Measurements from ENCODE around the gene SIGLEC10.
"Not testable (repeated sequence)": the region's sequence is repeated elsewhere in the genome, so short reads cannot be mapped to it uniquely, and the experiment has no call there.

SIGLEC10 gene, protein sequence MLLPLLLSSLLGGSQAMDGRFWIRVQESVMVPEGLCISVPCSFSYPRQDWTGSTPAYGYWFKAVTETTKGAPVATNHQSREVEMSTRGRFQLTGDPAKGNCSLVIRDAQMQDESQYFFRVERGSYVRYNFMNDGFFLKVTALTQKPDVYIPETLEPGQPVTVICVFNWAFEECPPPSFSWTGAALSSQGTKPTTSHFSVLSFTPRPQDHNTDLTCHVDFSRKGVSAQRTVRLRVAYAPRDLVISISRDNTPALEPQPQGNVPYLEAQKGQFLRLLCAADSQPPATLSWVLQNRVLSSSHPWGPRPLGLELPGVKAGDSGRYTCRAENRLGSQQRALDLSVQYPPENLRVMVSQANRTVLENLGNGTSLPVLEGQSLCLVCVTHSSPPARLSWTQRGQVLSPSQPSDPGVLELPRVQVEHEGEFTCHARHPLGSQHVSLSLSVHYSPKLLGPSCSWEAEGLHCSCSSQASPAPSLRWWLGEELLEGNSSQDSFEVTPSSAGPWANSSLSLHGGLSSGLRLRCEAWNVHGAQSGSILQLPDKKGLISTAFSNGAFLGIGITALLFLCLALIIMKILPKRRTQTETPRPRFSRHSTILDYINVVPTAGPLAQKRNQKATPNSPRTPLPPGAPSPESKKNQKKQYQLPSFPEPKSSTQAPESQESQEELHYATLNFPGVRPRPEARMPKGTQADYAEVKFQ

GRCh38 chr19:51417107-51417809, at the start of gene SIGLEC10:
Gene SIGLEC10, minus strand, starts transcription at chr19:51417642. Its CDS starts 61 bp downstream, at chr19:51417581.
- no peak for DNase-seq

DNA sequence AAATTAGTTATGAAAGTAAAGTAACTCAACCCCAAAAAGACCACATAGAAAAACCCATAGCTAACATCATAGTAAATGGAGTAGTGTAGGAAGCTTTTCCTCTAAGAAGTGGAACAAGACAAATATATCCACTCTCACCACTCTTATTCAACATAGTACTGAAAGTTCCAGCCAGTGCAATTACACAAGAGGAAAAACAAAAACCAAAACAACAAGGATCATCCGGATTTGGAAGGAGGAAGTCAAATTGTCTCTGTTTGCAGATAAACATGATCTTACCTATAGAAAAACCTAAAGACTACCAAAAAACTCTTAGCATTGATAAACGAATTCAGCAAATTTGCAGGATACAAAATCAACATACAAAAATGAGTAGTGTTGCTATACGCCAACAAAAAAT, 49.3 kb upstream of the SIGLEC10 start:
- no peak for DNase-seq

GRCh38 chr19:51463976-51464581, 46.6 kb upstream of the SIGLEC10 start:
- DNase-seq: not testable (repeated sequence)

DNA sequence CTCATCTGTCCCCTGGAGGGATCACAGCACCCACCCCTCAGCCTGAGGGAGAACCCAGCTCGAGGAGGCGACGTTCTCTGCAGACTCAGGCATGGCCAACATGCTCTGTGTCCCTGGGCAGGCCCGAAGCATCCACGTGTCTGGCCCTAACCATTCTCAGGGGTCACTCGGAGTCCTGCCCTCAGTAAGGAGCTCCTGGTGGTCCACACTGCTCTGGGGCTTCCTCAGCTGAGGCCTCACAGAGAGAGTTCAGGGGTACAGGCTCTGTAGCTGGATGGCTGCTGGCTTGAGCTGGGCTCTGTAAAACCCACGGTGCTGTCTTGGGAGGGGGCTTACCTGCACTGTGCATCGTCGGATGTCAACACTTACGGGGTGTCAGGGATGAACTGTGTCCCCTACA, 45.2 kb upstream of the SIGLEC10 start:
- no peak for DNase-seq

DNA sequence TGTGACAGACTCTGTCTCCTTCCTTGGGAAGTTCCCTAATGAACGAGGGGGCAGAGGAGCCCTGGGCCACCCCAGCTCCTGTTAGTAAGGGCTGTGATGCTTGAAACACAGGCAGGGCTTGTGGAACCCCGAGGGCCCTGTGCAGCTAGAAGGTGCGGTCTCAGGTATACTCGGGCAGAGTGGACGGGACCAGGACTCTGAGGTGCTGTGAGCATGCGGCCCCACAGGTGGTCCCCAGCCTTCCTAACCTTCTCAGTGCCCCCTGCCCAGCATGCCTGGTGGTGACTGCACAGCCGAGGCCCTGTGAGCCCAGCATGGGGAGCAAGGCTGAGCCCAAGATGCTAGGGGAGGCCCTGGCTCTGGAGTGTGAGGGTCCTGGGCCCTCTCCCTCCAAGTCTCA, 44.8 kb upstream of the SIGLEC10 start:
- DNase-seq: no peak

DNA sequence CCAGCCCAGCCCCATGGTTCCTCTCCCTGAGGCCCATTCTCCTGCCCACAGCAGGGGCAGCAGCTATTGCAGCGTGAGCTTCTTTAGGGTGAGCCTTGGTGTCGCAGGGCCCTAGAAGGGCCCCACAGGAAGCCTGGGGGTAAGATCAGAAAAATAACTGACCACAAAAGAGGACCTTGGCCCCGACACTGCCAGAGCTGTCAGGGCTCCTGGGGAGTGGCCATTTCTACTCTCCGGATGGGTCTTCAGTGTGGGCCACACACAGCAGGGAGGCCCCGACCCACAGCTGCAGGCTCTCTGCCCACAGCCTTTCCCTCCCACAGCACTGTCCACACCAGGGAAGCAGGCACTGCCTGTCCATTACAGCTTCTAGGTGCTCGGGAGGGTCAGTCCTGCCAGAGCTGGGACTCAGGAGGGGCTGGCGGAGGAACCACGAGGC, 44.3 kb upstream of the SIGLEC10 start:
- no peak for DNase-seq

DNA sequence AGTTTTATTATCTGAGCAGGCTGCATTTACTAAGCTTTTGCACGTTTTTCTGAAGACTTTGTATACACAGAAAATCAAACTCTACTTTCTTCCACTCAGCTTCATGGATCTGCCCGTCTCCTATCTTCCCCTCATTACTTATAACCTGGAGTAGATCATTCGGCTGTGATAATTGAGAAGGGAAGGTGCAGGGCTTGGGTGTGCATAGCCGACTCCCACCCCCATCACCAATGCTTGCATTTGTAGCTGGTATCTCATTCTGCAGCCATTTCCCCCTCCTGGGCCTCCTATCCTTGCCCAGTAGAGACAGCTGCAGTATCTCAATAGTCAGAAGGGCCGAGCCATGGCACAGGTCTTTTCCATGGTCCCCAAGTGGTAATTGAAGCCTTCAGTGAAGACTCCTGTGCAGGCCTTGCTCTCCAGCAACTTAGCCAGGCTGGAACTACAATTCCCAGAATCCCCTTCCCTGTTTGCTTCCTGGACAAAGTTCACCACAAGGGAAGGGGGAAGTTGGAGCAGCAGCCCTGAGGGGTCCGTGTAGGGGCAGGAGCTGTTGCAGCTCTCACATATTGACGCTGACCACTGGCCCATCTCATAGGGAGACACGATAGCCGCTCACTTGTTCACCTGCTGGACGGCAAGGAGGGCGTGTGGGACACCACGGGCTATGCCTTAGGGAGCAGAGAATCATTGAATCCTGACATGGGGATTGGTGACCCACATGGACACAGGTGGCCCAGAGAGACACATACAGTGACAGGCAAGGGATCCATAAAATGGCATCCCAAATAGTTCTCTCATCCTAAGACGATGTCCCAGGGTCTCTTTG, 42.9 kb upstream of the SIGLEC10 start:
- no peak for DNase-seq

- DNase-seq: no peak
Measured at GRCh38 chr19:51458899-51459505, 41.6 kb upstream of the SIGLEC10 start.

- no peak for DNase-seq
Measured at GRCh38 chr19:51458051-51458645, 40.7 kb upstream of the SIGLEC10 start, which contains the start of gene SIGLEC8. Gene SIGLEC8, minus strand, starts transcription at chr19:51458454. Its CDS starts 67 bp downstream, at chr19:51458387.

DNA sequence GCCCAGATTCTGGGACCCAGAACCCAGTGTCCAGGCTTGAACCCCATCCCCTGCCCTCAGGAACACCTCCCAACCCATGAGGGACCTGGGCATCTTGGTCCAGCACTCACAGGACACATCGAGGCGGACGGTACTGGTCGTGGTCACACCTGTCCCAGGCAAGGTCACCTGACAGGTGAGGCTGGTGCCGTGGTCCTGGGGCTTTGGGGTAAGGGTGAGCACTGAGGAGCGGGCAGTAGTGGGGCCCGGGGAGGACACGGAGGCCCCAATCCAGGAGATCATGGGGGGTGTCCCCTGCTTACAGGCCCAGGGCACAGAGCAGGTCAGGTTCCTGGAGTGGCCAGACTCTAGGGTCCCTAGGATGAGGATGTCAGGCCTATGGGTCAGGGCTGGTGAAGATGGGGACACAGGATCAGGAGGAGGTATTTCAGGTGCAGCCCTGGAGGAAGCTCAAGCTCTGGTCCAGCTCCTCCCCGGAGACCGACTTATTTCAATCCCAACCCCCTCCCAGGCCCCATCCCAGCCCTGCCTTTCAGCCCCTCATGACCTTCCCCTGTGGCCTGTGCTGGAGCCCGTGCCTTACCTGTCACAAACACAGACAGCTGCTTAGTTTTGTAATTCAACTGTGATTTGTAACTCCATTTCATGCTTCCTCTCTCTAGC, 40.0 kb upstream of the SIGLEC10 start:
- DNase-seq: no peak

GRCh38 chr19:51456541-51457290, 39.3 kb upstream of the SIGLEC10 start:
- no peak for DNase-seq

- DNase-seq: no peak
Measured at GRCh38 chr19:51450730-51451307, 33.4 kb upstream of the SIGLEC10 start.

- no peak for DNase-seq
Measured at GRCh38 chr19:51448411-51449016, 31.1 kb upstream of the SIGLEC10 start.

DNA sequence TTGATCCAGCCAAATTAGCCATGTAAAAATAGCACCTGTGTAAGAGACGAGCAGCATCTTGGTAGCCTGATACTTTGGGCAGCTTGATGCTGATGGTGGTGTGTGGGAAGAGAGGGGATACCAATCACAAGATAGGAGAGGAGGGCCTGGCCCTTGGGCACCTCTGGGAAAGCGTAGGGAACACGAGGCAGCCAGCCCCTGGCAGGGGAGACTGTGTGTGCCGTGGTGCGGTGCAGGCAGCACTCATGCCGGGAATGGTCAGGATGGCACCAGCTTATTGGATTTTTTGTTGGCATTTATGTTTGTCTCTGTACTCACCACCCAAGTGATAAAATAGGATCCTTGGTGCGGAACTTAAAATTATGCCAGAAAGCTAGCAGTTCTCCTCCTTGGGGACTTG, 30.6 kb upstream of the SIGLEC10 start:
- no peak for DNase-seq

DNA sequence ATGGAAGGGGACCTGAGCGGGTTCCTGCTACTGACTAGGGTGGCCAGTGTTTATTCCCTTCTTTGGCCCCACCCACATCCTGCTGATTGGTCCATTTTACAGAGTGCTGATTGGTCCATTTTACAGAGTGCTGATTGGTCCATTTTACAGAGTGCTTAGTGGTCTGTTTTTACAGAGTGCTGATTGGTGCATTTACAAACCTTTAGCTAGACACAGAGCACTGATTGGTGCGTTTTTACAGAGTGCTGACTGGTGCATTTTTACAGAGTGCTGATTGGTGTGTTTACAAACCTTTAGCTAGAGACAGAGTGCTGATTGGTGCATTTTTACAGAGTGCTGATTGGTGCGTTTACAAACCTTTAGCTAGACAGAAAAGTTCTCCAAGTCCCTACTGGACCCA, 30.1 kb upstream of the SIGLEC10 start:
- DNase-seq: not testable (repeated sequence)

DNA sequence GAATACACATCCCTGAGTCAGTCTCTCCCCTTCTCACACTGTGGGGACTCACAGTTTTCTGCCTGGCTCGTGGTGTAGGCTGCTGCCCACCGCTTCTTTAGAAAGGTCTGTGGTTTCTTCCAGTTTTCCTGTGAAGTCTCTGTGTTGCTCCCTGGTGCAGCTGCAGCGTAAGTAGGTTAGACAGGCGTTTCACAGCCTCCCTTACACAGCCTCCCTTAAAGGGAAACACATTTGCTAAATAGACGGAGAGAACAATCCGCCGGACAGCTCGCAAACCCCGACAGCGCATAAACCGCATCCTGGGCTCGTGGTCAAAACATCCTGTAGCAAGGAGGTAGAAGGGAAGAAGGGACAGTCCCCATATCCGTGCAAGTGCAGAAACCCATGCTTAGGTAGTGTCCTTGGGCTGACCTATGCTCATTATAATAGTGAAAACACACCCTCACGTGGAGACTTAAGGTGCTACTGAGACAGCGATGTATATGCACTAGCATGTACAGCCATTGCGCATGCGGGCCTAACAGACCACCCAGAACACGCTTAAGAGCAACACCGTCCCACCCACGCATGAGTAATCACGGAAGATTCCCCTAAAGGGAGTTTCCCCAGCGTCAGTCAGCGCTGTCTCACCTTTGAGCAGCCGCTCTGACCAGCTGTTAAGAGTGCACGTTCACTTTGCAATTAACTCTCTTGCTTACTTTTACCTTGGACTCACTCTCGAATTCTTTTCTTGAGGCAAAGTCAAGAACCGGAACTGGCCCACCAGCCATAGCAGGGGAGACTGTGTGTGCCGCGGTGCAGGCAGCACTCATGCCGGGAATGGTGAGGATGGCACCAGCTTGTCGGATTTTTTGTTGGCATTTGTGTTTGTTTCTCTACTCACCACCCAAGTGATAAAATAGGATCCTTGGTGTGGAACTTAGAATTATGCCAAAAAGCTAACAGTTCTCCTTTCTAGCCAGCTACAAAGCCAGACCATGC, 24.3 kb upstream of the SIGLEC10 start:
- no peak for DNase-seq

DNA sequence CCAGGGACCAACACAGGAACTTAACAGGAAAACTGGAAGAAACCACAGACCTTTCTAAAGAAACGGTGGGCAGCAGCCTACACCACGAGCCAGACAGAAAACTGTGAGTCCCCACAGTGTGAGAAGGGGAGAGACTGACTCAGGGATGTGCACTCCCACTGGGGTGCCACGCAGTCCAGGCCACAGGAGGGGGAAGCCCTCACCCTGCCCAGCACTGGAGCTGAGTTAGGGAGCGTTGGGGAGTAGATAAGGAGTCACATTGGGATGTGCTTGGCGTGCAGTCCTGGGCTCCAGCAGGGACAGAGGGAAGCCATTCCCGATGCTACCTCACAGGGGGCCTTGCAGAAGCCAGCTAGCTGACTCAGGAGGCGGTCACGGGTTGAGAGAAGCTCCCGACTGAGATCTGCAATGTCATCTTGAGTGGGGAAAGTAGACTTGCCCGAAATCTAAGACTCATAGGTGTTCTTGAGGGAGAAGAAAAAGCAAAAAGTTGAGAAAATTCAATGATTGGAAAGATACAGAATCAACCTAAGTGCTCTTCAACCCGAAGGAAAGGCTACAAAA, 23.5 kb upstream of the SIGLEC10 start:
- DNase-seq: no peak
